Activated CD8-positive, alpha-beta memory T cell treated with anti-CD3 and anti-CD28 coated beads for 36 hours (primary cell): ENCODE results near the gene ACLY. TPM values are rescaled to one million over a fixed set of nuclear protein-coding genes. Genes with fewer than 3 reads are reported as not detected.

Experiments
- CTCF ChIA-PET: fragments of 350-600 bp; sonication (Branson Sonifier 250); formaldehyde crosslinking; loops from one replicate; lab custom pipeline; 2021; ENCODE audit warnings: antibody characterized with exemption; lab: Charles Lee
- POLR2A ChIA-PET: fragments of 350-600 bp; sonication (Branson Sonifier 250); formaldehyde crosslinking; loops from one replicate; lab custom pipeline; 2021; ENCODE audit warnings: antibody characterized with exemption; lab: Charles Lee
- total RNA-seq, 2 experiments: library from RNA; stranded (reverse); gene quantifications; one replicate each; pipeline ENCODE4 v1.2.3, GENCODE V29; 2021

ACLY gene
- 100 to 1,000 TPM; 204 to 215 TPM for total RNA-seq

GRCh38 chr17:41918314-41919164, at the start of gene ACLY:
TSS of gene ACLY (minus strand) at chr17:41918951. CDS start at chr17:41913873, 5,078 bp downstream.
- ChIA-PET POLR2A (interaction anchor here (0.5 to 3.2 kb wide), 9 partner anchors 10 to 1071 kb away, joined by 3 to 27 read pairs (median 3); partner anchors contain the start of genes CNP, DNAJC7, FKBP10 and KLHL11), CTCF (interaction anchor here (0.9 to 1.9 kb wide), 5 partner anchors 11 to 263 kb away, joined by 3 to 9 read pairs (median 3); partner anchors contain the start of genes KLHL11 and ODAD4)

- POLR2A ChIA-PET, result interaction anchor here (0.6 to 1.9 kb wide), 3 partner anchors 12 to 50 kb away, joined by 3 to 12 read pairs (median 4); partner anchors contain the start of gene DNAJC7
Measured at GRCh38 chr17:41967921-41968578, 49.3 kb upstream of the ACLY start.

GRCh38 chr17:41967141-41967920, 48.6 kb upstream of the ACLY start:
- ChIA-PET CTCF (interaction anchor here (0.7 to 2.5 kb wide), 3 partner anchors 37 to 70 kb away, joined by 3 to 6 read pairs (median 3); partner anchors contain the start of gene ODAD4), POLR2A (interaction anchor here (0.6 to 1.9 kb wide), 7 partner anchors 7 to 139 kb away, joined by 3 to 12 read pairs (median 4); partner anchors contain the start of gene DNAJC7)

More at GRCh38 chr17:41967921-41968578, 49.3 kb upstream of the ACLY start:
- CTCF ChIA-PET, result interaction anchor here (0.7 to 0.9 kb wide), 3 partner anchors 8 to 69 kb away, joined by 3 to 5 read pairs (median 3); no protein-coding TSS in a partner anchor

- ChIA-PET POLR2A (interaction anchor here (0.6 to 1.9 kb wide), 13 partner anchors 8 to 374 kb away, joined by 3 to 12 read pairs (median 4); partner anchors contain the start of genes ACLY, DHX58, DNAJC7 and ODAD4), CTCF (interaction anchor here (0.5 to 3.6 kb wide), 9 partner anchors 9 to 273 kb away, joined by 3 to 16 read pairs (median 4); partner anchors contain the start of genes DNAJC7, NKIRAS2 and ODAD4)
Measured at GRCh38 chr17:41966463-41967140, 47.9 kb upstream of the ACLY start, which contains the start of gene CNP. TSS of gene CNP (plus strand) at chr17:41966795. CDS start at chr17:41966885, 90 bp downstream.

- ChIA-PET POLR2A (interaction anchor here (0.6 to 1.9 kb wide), 12 partner anchors 9 to 375 kb away, joined by 3 to 12 read pairs (median 4); partner anchors contain the start of genes ACLY, DHX58, DNAJC7 and ODAD4), CTCF (interaction anchor here (0.5 to 3.6 kb wide), 11 partner anchors 8 to 272 kb away, joined by 3 to 16 read pairs (median 4); partner anchors contain the start of genes DNAJC7, NKIRAS2 and ODAD4)
Measured at GRCh38 chr17:41965694-41966462, 47.1 kb upstream of the ACLY start.

- CTCF ChIA-PET, result interaction anchor here (0.6 to 3.6 kb wide), 14 partner anchors 21 to 152 kb away, joined by 3 to 16 read pairs (median 4); partner anchors contain the start of genes DNAJC7, KLHL11, NKIRAS2 and ODAD4
- POLR2A ChIA-PET, result no interaction called here
Measured at GRCh38 chr17:41962768-41963434, 44.1 kb upstream of the ACLY start.

- POLR2A ChIA-PET, result no interaction called here
- CTCF ChIA-PET, result interaction anchor here (0.6 to 2.4 kb wide), 5 partner anchors 26 to 153 kb away, joined by 4 to 7 read pairs (median 4); partner anchors contain the start of genes KLHL11 and ODAD4
Measured at GRCh38 chr17:41962111-41962510, 43.4 kb upstream of the ACLY start.

GRCh38 chr17:41959336-41960095, 40.8 kb upstream of the ACLY start:
- POLR2A ChIA-PET, result no interaction called here
- CTCF ChIA-PET, result interaction anchor here (0.6 to 1.0 kb wide), 3 partner anchors 9 to 163 kb away, joined by 3 to 4 read pairs (median 3); no protein-coding TSS in a partner anchor

- CTCF ChIA-PET, result interaction anchor here (0.5 to 0.6 kb wide), 2 partner anchors 159 to 162 kb away, joined by 3 to 4 read pairs; no protein-coding TSS in a partner anchor
- POLR2A ChIA-PET, result no interaction called here
Measured at GRCh38 chr17:41959030-41959335, 40.2 kb upstream of the ACLY start.

GRCh38 chr17:41957869-41958439, 39.2 kb upstream of the ACLY start:
- POLR2A ChIA-PET, result no interaction called here
- CTCF ChIA-PET, result interaction anchor here (1.1 to 1.8 kb wide), 2 partner anchors 8 to 12 kb away, joined by 3 to 5 read pairs; no protein-coding TSS in a partner anchor

- ChIA-PET POLR2A (no interaction called here), CTCF (interaction anchor here (1.1 to 1.8 kb wide), 2 partner anchors 9 to 11 kb away, joined by 3 to 5 read pairs; no protein-coding TSS in a partner anchor)
Measured at GRCh38 chr17:41957031-41957868, 38.5 kb upstream of the ACLY start.

- CTCF ChIA-PET, result interaction anchor here (1.8 kb wide), 1 partner anchor 11 kb away, joined by 5 read pairs; no protein-coding TSS in a partner anchor
- POLR2A ChIA-PET, result no interaction called here
Measured at GRCh38 chr17:41956522-41956921, 37.8 kb upstream of the ACLY start.

GRCh38 chr17:41948762-41949460, 30.2 kb upstream of the ACLY start:
- CTCF ChIA-PET, result no interaction called here

More at GRCh38 chr17:41948762-41949460, 30.2 kb upstream of the ACLY start:
- POLR2A ChIA-PET, result interaction anchor here (0.7 kb wide), 1 partner anchor 21 kb away, joined by 8 read pairs; no protein-coding TSS in a partner anchor
